ENCODE measurements around the gene CLN6.

DNA sequence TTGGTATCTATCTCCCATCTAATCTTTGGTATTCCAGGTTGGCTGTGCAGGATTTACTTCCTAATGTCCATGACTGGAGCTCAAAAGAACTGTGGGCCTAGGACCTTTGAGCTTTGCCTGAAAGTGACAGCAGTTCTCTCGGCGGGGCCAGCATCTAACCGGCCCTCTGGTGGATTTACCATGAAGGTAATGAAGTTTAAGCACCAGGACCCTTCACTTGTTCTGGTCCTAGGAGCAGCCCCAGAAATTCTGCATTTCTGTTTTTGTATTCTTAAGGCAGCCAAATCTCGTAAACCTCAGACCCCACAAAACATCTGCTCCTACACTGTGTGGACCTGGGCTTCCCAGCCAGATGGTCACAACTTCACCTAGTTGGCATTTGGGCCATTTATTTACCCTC lies 37.4 kb downstream of the CLN6 start:
- TF ChIP-seq, protein P1, sequence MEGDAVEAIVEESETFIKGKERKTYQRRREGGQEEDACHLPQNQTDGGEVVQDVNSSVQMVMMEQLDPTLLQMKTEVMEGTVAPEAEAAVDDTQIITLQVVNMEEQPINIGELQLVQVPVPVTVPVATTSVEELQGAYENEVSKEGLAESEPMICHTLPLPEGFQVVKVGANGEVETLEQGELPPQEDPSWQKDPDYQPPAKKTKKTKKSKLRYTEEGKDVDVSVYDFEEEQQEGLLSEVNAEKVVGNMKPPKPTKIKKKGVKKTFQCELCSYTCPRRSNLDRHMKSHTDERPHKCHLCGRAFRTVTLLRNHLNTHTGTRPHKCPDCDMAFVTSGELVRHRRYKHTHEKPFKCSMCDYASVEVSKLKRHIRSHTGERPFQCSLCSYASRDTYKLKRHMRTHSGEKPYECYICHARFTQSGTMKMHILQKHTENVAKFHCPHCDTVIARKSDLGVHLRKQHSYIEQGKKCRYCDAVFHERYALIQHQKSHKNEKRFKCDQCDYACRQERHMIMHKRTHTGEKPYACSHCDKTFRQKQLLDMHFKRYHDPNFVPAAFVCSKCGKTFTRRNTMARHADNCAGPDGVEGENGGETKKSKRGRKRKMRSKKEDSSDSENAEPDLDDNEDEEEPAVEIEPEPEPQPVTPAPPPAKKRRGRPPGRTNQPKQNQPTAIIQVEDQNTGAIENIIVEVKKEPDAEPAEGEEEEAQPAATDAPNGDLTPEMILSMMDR (IDR thresholded peaks at IDR 0.05; ENCODE audit: low read depth, low read length): no peak
- no peak for TF ChIP-seq POLR2A (IDR thresholded peaks at IDR 0.05; ENCODE audit: extremely low read depth, insufficient read length)
- TF ChIP-seq, protein P2, sequence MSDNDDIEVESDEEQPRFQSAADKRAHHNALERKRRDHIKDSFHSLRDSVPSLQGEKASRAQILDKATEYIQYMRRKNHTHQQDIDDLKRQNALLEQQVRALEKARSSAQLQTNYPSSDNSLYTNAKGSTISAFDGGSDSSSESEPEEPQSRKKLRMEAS (IDR thresholded peaks at IDR 0.05; ENCODE audit: low read depth, low read length): no peak
